Hepatocyte (in vitro differentiated cells): Measurements from ENCODE around the gene MGMT.

Experiments used
- EZH2 ChIP-seq: fragments of 200-600 bp; sonication (generic); IDR thresholded peaks from 2 replicates; pipeline ENCODE4 v1.6.1; 2016; ENCODE audit warnings: antibody characterized with exemption, mild to moderate bottlenecking, borderline replicate concordance
- TF ChIP-seq, protein P1 (sequence below): fragments of 200-600 bp; sonication (generic); IDR thresholded peaks from 2 replicates; pipeline ENCODE4 v1.5.1; 2016; ENCODE audit warnings: antibody characterized with exemption, mild to moderate bottlenecking; ENCODE audit not compliant: poor library complexity

DNA sequence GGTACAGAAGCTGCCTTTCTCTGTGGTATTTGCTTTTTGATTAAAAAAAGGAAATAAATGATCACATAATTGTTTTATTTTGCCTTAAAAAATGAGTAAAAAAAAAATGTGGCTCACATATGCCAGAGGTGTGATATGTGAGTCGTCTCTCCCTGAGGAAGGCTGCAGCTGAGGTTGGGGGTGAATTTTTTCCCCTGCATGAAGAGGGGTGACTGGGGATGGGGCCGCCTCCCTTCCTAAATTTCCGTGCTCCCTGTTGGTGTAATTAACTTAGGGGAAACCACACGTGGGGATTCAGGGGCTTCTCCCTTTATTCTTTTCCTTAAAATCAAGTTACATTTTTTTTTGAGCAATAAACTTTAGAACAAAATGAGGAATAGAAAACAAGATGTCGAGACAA, 35.4 kb downstream of the MGMT start:
- TF ChIP-seq, protein P1, sequence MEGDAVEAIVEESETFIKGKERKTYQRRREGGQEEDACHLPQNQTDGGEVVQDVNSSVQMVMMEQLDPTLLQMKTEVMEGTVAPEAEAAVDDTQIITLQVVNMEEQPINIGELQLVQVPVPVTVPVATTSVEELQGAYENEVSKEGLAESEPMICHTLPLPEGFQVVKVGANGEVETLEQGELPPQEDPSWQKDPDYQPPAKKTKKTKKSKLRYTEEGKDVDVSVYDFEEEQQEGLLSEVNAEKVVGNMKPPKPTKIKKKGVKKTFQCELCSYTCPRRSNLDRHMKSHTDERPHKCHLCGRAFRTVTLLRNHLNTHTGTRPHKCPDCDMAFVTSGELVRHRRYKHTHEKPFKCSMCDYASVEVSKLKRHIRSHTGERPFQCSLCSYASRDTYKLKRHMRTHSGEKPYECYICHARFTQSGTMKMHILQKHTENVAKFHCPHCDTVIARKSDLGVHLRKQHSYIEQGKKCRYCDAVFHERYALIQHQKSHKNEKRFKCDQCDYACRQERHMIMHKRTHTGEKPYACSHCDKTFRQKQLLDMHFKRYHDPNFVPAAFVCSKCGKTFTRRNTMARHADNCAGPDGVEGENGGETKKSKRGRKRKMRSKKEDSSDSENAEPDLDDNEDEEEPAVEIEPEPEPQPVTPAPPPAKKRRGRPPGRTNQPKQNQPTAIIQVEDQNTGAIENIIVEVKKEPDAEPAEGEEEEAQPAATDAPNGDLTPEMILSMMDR, result no peak
- no peak for TF ChIP-seq EZH2
